ENCODE measurements around the gene SYNE2. TPM values are rescaled to one million over a fixed set of nuclear protein-coding genes. Genes with fewer than 3 reads are reported as not detected.

Gene SYNE2
- total and polyA plus RNA-seq, 2 of the 8 experiments (the other 6 are each of a cell fraction or from before 2014, with no cell fraction given) = 32.6 to 46.1 TPM

DNA sequence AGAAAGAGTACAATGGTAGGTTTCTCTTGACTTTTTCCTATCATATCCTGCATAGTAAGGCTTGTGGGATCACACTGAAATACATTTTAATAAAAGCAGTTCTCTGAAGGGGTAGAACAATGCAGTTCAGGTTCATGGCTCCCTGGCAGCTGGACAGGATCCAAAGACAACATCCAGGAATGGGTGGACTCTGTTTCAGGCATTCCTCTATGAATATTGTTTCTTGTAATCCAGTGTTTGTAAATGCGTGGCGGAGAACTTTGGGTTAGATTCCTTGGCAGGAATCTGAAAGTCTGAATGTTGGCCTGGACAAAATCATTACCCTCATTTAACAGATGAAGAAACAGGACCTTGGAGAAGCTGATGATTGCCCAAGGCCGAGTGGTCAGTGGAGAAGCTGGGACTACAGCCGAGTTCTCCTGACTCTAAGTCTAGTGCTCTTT is 43.5 kb downstream of the SYNE2 start (continued):
- TF ChIP-seq, protein P1, sequence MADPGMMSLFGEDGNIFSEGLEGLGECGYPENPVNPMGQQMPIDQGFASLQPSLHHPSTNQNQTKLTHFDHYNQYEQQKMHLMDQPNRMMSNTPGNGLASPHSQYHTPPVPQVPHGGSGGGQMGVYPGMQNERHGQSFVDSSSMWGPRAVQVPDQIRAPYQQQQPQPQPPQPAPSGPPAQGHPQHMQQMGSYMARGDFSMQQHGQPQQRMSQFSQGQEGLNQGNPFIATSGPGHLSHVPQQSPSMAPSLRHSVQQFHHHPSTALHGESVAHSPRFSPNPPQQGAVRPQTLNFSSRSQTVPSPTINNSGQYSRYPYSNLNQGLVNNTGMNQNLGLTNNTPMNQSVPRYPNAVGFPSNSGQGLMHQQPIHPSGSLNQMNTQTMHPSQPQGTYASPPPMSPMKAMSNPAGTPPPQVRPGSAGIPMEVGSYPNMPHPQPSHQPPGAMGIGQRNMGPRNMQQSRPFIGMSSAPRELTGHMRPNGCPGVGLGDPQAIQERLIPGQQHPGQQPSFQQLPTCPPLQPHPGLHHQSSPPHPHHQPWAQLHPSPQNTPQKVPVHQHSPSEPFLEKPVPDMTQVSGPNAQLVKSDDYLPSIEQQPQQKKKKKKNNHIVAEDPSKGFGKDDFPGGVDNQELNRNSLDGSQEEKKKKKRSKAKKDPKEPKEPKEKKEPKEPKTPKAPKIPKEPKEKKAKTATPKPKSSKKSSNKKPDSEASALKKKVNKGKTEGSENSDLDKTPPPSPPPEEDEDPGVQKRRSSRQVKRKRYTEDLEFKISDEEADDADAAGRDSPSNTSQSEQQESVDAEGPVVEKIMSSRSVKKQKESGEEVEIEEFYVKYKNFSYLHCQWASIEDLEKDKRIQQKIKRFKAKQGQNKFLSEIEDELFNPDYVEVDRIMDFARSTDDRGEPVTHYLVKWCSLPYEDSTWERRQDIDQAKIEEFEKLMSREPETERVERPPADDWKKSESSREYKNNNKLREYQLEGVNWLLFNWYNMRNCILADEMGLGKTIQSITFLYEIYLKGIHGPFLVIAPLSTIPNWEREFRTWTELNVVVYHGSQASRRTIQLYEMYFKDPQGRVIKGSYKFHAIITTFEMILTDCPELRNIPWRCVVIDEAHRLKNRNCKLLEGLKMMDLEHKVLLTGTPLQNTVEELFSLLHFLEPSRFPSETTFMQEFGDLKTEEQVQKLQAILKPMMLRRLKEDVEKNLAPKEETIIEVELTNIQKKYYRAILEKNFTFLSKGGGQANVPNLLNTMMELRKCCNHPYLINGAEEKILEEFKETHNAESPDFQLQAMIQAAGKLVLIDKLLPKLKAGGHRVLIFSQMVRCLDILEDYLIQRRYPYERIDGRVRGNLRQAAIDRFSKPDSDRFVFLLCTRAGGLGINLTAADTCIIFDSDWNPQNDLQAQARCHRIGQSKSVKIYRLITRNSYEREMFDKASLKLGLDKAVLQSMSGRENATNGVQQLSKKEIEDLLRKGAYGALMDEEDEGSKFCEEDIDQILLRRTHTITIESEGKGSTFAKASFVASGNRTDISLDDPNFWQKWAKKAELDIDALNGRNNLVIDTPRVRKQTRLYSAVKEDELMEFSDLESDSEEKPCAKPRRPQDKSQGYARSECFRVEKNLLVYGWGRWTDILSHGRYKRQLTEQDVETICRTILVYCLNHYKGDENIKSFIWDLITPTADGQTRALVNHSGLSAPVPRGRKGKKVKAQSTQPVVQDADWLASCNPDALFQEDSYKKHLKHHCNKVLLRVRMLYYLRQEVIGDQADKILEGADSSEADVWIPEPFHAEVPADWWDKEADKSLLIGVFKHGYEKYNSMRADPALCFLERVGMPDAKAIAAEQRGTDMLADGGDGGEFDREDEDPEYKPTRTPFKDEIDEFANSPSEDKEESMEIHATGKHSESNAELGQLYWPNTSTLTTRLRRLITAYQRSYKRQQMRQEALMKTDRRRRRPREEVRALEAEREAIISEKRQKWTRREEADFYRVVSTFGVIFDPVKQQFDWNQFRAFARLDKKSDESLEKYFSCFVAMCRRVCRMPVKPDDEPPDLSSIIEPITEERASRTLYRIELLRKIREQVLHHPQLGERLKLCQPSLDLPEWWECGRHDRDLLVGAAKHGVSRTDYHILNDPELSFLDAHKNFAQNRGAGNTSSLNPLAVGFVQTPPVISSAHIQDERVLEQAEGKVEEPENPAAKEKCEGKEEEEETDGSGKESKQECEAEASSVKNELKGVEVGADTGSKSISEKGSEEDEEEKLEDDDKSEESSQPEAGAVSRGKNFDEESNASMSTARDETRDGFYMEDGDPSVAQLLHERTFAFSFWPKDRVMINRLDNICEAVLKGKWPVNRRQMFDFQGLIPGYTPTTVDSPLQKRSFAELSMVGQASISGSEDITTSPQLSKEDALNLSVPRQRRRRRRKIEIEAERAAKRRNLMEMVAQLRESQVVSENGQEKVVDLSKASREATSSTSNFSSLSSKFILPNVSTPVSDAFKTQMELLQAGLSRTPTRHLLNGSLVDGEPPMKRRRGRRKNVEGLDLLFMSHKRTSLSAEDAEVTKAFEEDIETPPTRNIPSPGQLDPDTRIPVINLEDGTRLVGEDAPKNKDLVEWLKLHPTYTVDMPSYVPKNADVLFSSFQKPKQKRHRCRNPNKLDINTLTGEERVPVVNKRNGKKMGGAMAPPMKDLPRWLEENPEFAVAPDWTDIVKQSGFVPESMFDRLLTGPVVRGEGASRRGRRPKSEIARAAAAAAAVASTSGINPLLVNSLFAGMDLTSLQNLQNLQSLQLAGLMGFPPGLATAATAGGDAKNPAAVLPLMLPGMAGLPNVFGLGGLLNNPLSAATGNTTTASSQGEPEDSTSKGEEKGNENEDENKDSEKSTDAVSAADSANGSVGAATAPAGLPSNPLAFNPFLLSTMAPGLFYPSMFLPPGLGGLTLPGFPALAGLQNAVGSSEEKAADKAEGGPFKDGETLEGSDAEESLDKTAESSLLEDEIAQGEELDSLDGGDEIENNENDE (IDR thresholded peaks at IDR 0.05; ENCODE audit: insufficient replicate concordance, low read length) = no peak
- TF ChIP-seq BRCA1 (IDR thresholded peaks at IDR 0.05; ENCODE audit: low read depth, low read length) (no peak), BCL11A (IDR thresholded peaks at IDR 0.05; ENCODE audit: low read depth in 2 of 2, low read length in 2 of 2) (no peak), JUND (IDR thresholded peaks at IDR 0.05; ENCODE audit: low read length) (no peak), GTF2F1 (IDR thresholded peaks at IDR 0.05; ENCODE audit: borderline replicate concordance, low read depth, low read length) (no peak), SP4 (IDR thresholded peaks at IDR 0.05; ENCODE audit: low read length) (no peak), CTBP2 (IDR thresholded peaks at IDR 0.05; ENCODE audit: borderline replicate concordance, insufficient read depth, insufficient read length, low read length) (no peak), RBBP5 (IDR thresholded peaks at IDR 0.05; ENCODE audit: borderline replicate concordance, low read depth, low read length) (no peak), ASH2L (IDR thresholded peaks at IDR 0.05; ENCODE audit: low read length) (no peak), EP300 (IDR thresholded peaks at IDR 0.05; ENCODE audit: borderline replicate concordance in 1 of 2, low read depth in 2 of 2, low read length in 2 of 2) (no peak)
- TF ChIP-seq, protein P2, sequence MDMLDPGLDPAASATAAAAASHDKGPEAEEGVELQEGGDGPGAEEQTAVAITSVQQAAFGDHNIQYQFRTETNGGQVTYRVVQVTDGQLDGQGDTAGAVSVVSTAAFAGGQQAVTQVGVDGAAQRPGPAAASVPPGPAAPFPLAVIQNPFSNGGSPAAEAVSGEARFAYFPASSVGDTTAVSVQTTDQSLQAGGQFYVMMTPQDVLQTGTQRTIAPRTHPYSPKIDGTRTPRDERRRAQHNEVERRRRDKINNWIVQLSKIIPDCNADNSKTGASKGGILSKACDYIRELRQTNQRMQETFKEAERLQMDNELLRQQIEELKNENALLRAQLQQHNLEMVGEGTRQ (IDR thresholded peaks at IDR 0.05; ENCODE audit: low read length) = no peak

Measured in H1 (cell line).